GM06990 (cell line): Measurements from ENCODE around the gene ASIC1.

Source experiments
- DNase-seq: peaks from one replicate; pipeline ENCODE4 v3.0.0-alpha.2; 2011; ENCODE audit not compliant: insufficient read length; ENCODE audit errors: extremely low read depth
- H3K27me3 ChIP-seq: replicated peaks from 2 replicates; pipeline ENCODE4 v1.6.0; 2011; ENCODE audit warnings: low read length; ENCODE audit not compliant: control insufficient read depth, insufficient read depth
- H3K36me3 ChIP-seq: 2 replicates; pipeline ENCODE4 v1.5.1; 2011; ENCODE audit warnings: low read length; ENCODE audit not compliant: control insufficient read depth, insufficient read depth
- H3K4me3 ChIP-seq: replicated peaks from 2 replicates; pipeline ENCODE4 v1.5.1; 2011; ENCODE audit warnings: low read depth, mild to moderate bottlenecking, control low read depth, low read length
- TF ChIP-seq, protein P1 (sequence below): IDR thresholded peaks from 2 replicates; pipeline ENCODE4 v1.5.1; 2011; ENCODE audit warnings: low read length, control low read depth, mild to moderate bottlenecking, inconsistent platforms; ENCODE audit not compliant: insufficient read depth, poor library complexity, severe bottlenecking

ASIC1 gene

DNA sequence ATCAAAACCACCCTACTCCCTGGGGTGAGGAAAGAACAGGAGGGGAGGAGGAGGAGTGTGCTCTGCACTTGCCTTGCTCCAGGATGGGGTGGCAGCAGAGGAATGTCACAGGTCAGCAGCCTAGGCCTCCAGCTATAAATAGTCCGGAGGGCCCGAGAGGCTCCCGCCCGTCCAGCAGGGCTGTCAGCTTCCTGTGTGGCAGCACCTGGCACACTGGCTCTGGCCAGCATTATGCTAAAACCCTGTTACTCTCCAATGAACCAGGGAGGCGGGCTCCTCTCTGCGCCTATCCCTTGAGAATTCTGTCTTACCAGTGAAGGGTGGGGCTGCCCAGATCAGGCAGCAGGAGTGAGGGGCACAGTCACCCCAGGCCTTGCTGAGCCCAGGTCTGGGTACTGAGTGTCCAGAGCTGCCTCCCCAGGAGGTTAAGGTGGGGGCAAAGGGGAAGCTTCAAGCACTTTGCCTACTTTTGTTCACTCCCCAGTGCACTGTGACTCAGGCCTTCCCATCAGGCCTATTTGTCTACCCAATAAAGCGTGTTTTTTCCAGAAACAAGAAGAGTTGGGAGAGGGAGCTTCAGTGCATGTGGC is 53.5 kb downstream of the ASIC1 start:
- TF ChIP-seq, protein P1, sequence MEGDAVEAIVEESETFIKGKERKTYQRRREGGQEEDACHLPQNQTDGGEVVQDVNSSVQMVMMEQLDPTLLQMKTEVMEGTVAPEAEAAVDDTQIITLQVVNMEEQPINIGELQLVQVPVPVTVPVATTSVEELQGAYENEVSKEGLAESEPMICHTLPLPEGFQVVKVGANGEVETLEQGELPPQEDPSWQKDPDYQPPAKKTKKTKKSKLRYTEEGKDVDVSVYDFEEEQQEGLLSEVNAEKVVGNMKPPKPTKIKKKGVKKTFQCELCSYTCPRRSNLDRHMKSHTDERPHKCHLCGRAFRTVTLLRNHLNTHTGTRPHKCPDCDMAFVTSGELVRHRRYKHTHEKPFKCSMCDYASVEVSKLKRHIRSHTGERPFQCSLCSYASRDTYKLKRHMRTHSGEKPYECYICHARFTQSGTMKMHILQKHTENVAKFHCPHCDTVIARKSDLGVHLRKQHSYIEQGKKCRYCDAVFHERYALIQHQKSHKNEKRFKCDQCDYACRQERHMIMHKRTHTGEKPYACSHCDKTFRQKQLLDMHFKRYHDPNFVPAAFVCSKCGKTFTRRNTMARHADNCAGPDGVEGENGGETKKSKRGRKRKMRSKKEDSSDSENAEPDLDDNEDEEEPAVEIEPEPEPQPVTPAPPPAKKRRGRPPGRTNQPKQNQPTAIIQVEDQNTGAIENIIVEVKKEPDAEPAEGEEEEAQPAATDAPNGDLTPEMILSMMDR: no peak
- Histone ChIP-seq H3K27me3 (no peaks in the 10 kb centered on the region), H3K4me3 (peak overlapping the region; percentile 51), H3K36me3 (no peaks in the 10 kb centered on the region; the same call in 1 of the 2 replicates)
- peak; percentile 65 for DNase-seq

- no peaks in the 10 kb centered on the region for H3K27me3 ChIP-seq
- H3K4me3 ChIP-seq: peak overlapping the region; percentile 51
- no peak for DNase-seq
- TF ChIP-seq, protein P1: no peak
- H3K36me3 ChIP-seq: peaks cover 1% of the 10 kb centered on the region; the same call in 1 of the 2 replicates
Observed at GRCh38 chr12:50111395-50111692, 53.9 kb downstream of the ASIC1 start.

DNA sequence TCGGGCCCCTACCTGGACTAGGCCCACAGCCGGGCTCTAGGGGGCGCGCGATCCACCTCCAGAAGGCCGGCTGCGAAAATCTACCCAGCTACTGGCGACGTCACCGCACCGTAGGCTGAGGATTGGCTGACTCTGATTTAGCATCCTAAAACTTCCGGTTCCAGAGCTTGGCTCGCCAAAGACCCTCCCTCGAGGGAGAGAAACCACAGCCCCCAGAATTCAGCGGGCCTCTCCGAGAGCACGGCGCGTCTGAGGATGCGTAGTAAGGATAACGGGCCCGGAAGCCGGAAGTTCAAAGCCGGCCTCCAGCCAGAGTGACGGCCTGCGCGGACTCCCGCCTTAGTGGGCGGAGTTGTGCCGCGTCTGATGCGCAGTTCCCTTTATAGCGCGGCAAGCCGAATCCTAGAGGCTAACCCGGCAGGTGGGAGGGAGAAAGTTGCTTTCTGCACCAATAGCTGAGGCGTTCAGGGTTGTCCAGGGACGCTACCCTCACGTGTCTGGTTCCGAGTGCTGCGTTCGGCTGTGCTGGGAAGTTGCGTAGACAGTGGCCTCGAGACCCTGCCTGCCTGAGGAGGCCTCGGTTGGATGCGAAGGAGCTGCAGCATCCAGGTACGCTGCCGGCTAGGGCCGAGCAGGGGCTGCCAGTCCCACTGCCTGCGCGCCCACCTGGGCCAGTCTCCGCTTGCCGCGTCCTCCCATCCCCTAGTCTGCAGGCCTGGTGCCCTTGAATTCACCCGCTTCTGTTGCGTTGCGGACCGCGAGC is 54.5 kb downstream of the ASIC1 start, which contains the start of gene COX14:
TSS of gene COX14 (plus strand) at position 544 of the 763 bp plus-strand sequence. CDS start 7,808 bp downstream, outside the sequence.
- DNase-seq: peak; percentile 98
- Histone ChIP-seq H3K27me3 (no peaks in the 10 kb centered on the region), H3K4me3 (peak within 1 kb of the TSS; percentile 100), H3K36me3 (0 out of 2 replicates have a peak, but pooled peaks cover 2% of the 10 kb centered on the region)
- TF ChIP-seq, protein P1: peak; percentile 96

DNA sequence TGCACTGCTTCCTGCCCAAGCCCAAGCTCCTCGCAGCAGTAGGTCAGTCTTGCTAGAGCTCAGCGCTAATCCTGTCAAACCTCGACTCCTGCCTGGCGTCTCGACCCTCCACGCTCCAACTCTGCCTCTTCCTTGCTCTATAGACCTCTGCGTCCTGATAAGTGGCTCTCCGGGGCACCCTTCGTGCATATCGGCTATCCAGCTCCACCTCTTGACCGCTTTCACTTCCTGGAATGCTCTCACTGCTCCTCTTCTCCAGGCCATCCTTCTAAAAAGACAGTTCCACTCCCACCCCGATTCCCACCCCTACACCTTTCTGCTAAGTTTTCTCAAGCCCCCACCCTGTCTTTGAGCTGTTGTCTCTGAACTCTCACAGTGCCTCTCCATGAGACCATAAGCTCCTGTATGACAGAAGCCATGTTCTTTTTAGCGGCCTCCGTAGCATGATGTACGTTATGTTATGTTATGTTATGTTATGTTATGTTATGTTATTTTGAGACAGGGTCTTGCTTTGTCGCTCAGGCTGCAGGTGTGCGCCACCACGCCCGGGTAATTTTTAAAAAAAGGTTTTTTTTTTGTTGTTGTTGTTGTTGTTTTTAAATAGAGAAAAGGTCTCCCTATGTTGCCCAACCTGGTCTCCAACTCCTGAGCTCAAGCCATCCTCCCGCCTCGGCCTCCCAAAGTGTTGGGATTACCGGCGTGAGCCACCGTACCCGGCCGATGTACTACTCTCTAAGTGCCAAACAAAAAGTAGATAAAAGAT is 55.2 kb downstream of the ASIC1 start:
- Histone ChIP-seq H3K4me3 (peak overlapping the region; percentile 100), H3K27me3 (no peaks in the 10 kb centered on the region), H3K36me3 (peaks cover 2% of the 10 kb centered on the region; the same call in 1 of the 2 replicates)
- TF ChIP-seq, protein P1: no peak
- no peak for DNase-seq

DNA sequence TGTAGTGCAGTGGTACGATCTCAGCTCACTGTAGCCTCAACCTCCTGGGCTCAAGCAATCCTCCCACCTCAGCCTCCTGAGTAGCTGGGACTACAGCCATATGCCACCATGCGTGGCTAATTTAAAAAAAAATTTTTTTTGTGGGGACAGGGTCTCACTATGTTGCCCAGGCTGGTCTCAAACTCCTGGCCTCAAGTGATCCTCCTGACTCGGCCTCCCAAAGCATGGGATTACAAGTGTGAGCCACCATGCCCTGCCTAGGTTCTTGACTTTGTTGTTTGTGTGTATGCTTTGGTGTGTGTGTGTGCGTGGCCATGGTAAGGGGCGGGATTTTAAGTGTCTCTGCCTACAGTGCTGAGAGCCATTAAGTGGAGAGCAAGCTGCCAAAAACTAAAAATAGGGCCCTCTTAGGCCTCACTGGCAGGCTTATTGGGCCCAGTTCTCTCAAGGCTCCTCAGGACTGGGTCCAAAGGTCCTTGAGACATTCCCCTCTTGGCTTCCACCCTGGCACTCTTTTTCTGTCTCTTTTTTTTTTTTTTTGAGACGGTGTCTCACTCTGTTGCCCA is 59.7 kb downstream of the ASIC1 start:
- TF ChIP-seq, protein P1: no peak
- DNase-seq: no peak
- peaks cover 5% of the 10 kb centered on the region for H3K36me3 ChIP-seq
- H3K4me3 ChIP-seq: no peak overlapping the region
- H3K27me3 ChIP-seq: no peaks in the 10 kb centered on the region
